Common myeloid progenitor, CD34-positive (primary cell): ENCODE data around the gene FCHO2.
"Not testable (repeated sequence)": the region's sequence is repeated elsewhere in the genome, so short reads cannot be mapped to it uniquely, and the experiment has no call there.

Source experiments
- CTCF ChIA-PET: fragments of 350-600 bp; sonication (Branson Sonifier 250); formaldehyde crosslinking; loops from one replicate; lab custom pipeline; 2021; ENCODE audit warnings: antibody characterized with exemption; lab: Charles Lee
- POLR2A ChIA-PET: fragments of 350-600 bp; sonication (Branson Sonifier 250); formaldehyde crosslinking; loops from one replicate; lab custom pipeline; 2021; ENCODE audit warnings: antibody characterized with exemption; lab: Charles Lee
- DNase-seq, 3 donors: peaks; one replicate each; pipeline versions ENCODE4 v3.0.0 to v3.0.0-alpha.2; 2013
- H3K27ac ChIP-seq, 2 experiments: 1 replicate in 1 of 2; 2 replicates in 1 of 2; pipeline ENCODE4 v1.7.0; 2013; ENCODE audit warnings: inconsistent platforms in 2 of 2, low read length in 2 of 2, mild to moderate bottlenecking in 2 of 2, low read depth in 1 of 2, moderate library complexity in 1 of 2; ENCODE audit not compliant: severe bottlenecking in 2 of 2, insufficient read depth in 1 of 2, poor library complexity in 1 of 2
- H3K27me3 ChIP-seq, 5 experiments: replicated peaks in 2 of 5; 1 replicate in 3 of 5; 2 replicates in 2 of 5; pipeline versions ENCODE4 v1.6.1 to v1.7.0; 2013; ENCODE audit warnings: low read length in 4 of 5, mild to moderate bottlenecking in 2 of 5, moderate library complexity in 2 of 5, inconsistent platforms in 1 of 5; ENCODE audit not compliant: insufficient read depth in 5 of 5, control insufficient read depth in 4 of 5
- H3K36me3 ChIP-seq, 4 experiments: 1 replicate in 2 of 4; 2 replicates in 2 of 4; pipeline versions ENCODE4 v1.6.1 to v1.7.0; 2013; ENCODE audit warnings: low read length in 3 of 4, control low read depth in 1 of 4, mild to moderate bottlenecking in 1 of 4; ENCODE audit not compliant: control insufficient read depth in 4 of 4, insufficient read depth in 4 of 4
- H3K4me1 ChIP-seq, 4 experiments: 1 replicate in 3 of 4; 2 replicates in 1 of 4; pipeline versions ENCODE4 v1.6.1 to v1.7.1; 2013; ENCODE audit warnings: low read length in 3 of 4, mild to moderate bottlenecking in 3 of 4, control low read depth in 1 of 4, inconsistent platforms in 1 of 4, moderate library complexity in 1 of 4; ENCODE audit not compliant: control insufficient read depth in 4 of 4, insufficient read depth in 4 of 4; ENCODE audit errors: control extremely low read depth in 1 of 4
- H3K4me3 ChIP-seq, 7 experiments: 1 replicate in 4 of 7; 2 replicates in 3 of 7; pipeline versions ENCODE4 v1.5.1 to v1.7.0; 2013; ENCODE audit warnings: mild to moderate bottlenecking in 7 of 7, low read length in 6 of 7, moderate library complexity in 6 of 7, inconsistent platforms in 2 of 7, low read depth in 2 of 7, control low read depth in 1 of 7; ENCODE audit not compliant: insufficient read depth in 4 of 7, control insufficient read depth in 1 of 7; ENCODE audit errors: extremely low read depth in 1 of 7
- H3K9me3 ChIP-seq, 5 experiments: 1 replicate in 4 of 5; 2 replicates in 1 of 5; pipeline versions ENCODE4 v1.6.1 to v1.7.1; 2013; ENCODE audit warnings: low read length in 4 of 5, mild to moderate bottlenecking in 2 of 5, inconsistent platforms in 1 of 5, low read depth in 1 of 5, moderate library complexity in 1 of 5; ENCODE audit not compliant: control insufficient read depth in 4 of 5, insufficient read depth in 2 of 5; ENCODE audit errors: control extremely low read depth in 1 of 5
- WGBS: methylation state at CpG from one replicate; pipeline ENCODE4 v1.1.5; 2013; ENCODE audit not compliant: insufficient coverage; 5-methylcytosine and 5-hydroxymethylcytosine counted together

The FCHO2 gene

DNA sequence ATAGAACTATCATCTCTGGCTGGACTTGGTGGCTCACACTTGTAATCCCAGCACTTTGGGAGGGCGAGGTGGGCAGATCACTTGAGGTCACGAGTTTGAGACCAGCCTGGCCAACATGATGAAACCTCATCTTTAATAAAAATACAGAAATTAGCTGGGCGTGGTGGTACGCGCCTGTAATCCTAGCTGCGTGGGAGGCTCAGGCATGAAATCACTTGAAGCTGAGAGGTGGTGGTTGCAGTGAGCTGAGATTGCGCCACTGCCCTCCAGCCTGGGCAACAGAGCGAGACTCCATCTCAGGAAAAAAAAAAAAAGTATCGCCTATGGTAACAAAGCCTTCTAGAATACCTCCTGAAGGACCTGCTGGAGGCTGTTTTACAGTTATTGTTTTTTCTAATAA, 55.8 kb downstream of the FCHO2 start:
- WGBS, result 93% methylated on average over 6 of the region's 9 CpGs
- H3K27me3 ChIP-seq, DNase-seq, H3K9me3 ChIP-seq, H3K4me1 ChIP-seq, POLR2A ChIA-PET, H3K4me3 ChIP-seq, H3K36me3 ChIP-seq, H3K27ac ChIP-seq: not testable (repeated sequence)
- CTCF ChIA-PET, result interaction anchor here (0.9 kb wide), 1 partner anchor 33 kb away, joined by 4 read pairs; no protein-coding TSS in a partner anchor

GRCh38 chr5:73018892-73019291, 63.1 kb downstream of the FCHO2 start:
- ChIA-PET CTCF (no interaction called here), POLR2A (no interaction called here)
- no peaks in the 10 kb centered on the region for H3K4me1 ChIP-seq
- H3K9me3 ChIP-seq, result no peaks in the 10 kb centered on the region
- DNase-seq, result no peak
- H3K4me3 ChIP-seq, result no peak overlapping the region
- peaks cover 4 to 15% (median 10%) of the 10 kb centered on the region in 4 experiments for H3K36me3 ChIP-seq
- no peaks in the 10 kb centered on the region for H3K27me3 ChIP-seq
- WGBS, result 91% methylated on average over 1 of the region's 2 CpGs
- H3K27ac ChIP-seq, result no peak overlapping the region

- no peak for DNase-seq
- POLR2A ChIA-PET, result no interaction called here
- Histone ChIP-seq H3K27me3 (no peaks in the 10 kb centered on the region), H3K4me1 (no peaks in the 10 kb centered on the region), H3K27ac (no peak overlapping the region), H3K9me3 (no peaks in the 10 kb centered on the region), H3K36me3 (peaks cover 4 to 15% (median 10%) of the 10 kb centered on the region in 4 experiments), H3K4me3 (no peak overlapping the region)
- no CpG with 5 or more reads among the region's 2 CpGs for WGBS
- CTCF ChIA-PET, result no interaction called here
These were observed 63.9 kb downstream of the FCHO2 start for GRCh38 chr5:73019766-73020165.

GRCh38 chr5:73022471-73023169, 66.8 kb downstream of the FCHO2 start:
- peaks cover 4 to 18% (median 11%) of the 10 kb centered on the region in 4 experiments for H3K36me3 ChIP-seq
- WGBS, result 97% methylated on average over 4 of the region's 4 CpGs
- no peaks in the 10 kb centered on the region for H3K4me1 ChIP-seq
- no peak overlapping the region for H3K4me3 ChIP-seq
- H3K9me3 ChIP-seq, result no peaks in the 10 kb centered on the region
- no peaks in the 10 kb centered on the region for H3K27me3 ChIP-seq
- H3K27ac ChIP-seq, result no peak overlapping the region
- no peak for DNase-seq
- ChIA-PET POLR2A (interaction anchor here (0.7 kb wide), 1 partner anchor 213 kb away, joined by 4 read pairs; no protein-coding TSS in a partner anchor), CTCF (interaction anchor here (0.6 kb wide), 1 partner anchor 271 kb away, joined by 3 read pairs; no protein-coding TSS in a partner anchor)

DNA sequence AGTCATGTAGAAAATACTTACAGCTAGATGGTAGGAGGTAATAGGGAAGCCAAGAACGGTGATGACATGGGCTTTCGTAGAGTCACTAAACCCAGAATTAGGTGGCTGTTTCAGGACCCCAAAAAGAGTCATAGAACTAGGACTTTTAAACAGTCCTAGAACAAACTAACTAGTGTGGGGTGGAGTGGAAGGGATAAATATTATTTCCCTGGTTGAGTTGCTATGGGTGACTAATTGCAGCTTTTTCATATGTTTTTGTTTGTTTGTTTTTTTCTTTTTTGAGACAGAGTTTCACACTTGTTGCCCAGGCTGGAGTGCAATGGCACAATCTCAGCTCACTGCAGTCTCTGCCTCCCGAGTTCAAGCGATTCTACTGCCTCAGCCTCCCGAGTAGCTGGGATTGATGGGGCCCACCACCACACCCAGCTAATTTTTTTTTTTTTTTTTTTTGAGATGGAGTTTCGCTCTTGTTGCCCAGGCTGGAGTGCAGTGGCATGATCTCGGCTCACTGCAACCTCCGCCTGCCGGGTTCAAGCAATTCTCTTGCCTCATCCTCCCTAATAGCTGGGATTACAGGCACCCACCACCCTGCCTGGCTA, 69.2 kb downstream of the FCHO2 start:
- CTCF ChIA-PET, H3K27me3 ChIP-seq, H3K4me1 ChIP-seq, H3K4me3 ChIP-seq, POLR2A ChIA-PET, H3K9me3 ChIP-seq, H3K27ac ChIP-seq: not testable (repeated sequence)
- DNase-seq, result peak in 2 of 3 donors; percentile 4 to 7
- H3K36me3 ChIP-seq, result peaks cover 0 to 13% (median 6%) of the 10 kb centered on the region in 4 experiments
- WGBS, result 100% methylated on average over 3 of the region's 9 CpGs

GRCh38 chr5:73027361-73027760, 71.5 kb downstream of the FCHO2 start:
- Histone ChIP-seq H3K9me3 (no peaks in the 10 kb centered on the region), H3K36me3 (peaks cover 0 to 6% (median 1%) of the 10 kb centered on the region in 4 experiments), H3K27ac (no peak overlapping the region), H3K4me1 (no peaks in the 10 kb centered on the region), H3K27me3 (no peaks in the 10 kb centered on the region), H3K4me3 (no peak overlapping the region)
- WGBS, result no CpG with 5 or more reads among the region's 2 CpGs
- ChIA-PET CTCF (no interaction called here), POLR2A (no interaction called here)
- DNase-seq, result peak in 2 of 3 donors; percentile 9 to 22

DNA sequence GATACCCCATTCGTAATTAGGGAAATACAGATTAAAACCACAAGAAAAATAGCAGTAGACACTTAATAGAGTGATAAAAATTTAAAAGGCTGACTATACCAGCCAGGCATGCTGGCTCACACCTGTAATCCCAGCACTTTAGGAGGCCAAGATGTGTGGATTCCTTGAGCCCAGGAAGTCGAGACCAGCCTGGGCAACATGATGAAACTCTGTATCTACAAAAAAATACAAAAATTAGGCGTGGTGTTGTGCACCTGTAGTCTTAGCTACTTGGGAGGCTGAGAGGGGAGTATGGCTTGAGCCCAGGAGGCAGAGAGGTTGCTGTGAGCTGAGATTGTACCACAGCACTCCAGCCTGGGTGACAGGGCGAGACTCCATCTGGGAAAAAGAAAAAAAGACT, 72.0 kb downstream of the FCHO2 start:
- DNase-seq, result no peak
- no peak overlapping the region for H3K4me3 ChIP-seq
- no peaks in the 10 kb centered on the region for H3K4me1 ChIP-seq
- H3K27me3 ChIP-seq, result no peaks in the 10 kb centered on the region
- POLR2A ChIA-PET, result no interaction called here
- H3K36me3 ChIP-seq, result peaks cover 0 to 6% (median 1%) of the 10 kb centered on the region in 4 experiments
- H3K27ac ChIP-seq, result no peak overlapping the region
- CTCF ChIA-PET, result no interaction called here
- no peaks in the 10 kb centered on the region for H3K9me3 ChIP-seq
- WGBS, result 100% methylated on average over 1 of the region's 4 CpGs
